ENCODE results near the gene AFF2.

DNA sequence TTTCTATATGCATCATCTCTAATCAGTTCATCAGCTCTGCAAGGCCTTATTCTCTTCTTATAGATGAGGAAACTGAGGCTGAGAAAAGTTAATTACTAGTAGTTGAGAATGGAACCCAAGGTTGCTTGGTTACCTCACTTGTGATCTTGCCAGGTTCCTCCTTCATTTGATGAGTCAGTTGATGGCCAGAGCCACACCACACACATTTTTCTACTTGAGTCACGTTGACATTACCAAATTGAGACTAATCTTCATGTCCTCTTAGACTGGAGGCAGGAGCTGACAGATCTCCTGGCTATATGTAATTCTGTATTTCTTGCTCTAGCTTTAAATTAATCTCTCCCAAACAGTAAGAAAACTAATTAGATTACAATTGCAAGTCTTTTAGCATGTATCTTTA is 428.4 kb downstream of the AFF2 start:
- no peak for TF ChIP-seq EZH2 (optimal IDR thresholded peaks at IDR 0.05; ENCODE audit: low read depth, low read length)
- TF ChIP-seq, protein P1, sequence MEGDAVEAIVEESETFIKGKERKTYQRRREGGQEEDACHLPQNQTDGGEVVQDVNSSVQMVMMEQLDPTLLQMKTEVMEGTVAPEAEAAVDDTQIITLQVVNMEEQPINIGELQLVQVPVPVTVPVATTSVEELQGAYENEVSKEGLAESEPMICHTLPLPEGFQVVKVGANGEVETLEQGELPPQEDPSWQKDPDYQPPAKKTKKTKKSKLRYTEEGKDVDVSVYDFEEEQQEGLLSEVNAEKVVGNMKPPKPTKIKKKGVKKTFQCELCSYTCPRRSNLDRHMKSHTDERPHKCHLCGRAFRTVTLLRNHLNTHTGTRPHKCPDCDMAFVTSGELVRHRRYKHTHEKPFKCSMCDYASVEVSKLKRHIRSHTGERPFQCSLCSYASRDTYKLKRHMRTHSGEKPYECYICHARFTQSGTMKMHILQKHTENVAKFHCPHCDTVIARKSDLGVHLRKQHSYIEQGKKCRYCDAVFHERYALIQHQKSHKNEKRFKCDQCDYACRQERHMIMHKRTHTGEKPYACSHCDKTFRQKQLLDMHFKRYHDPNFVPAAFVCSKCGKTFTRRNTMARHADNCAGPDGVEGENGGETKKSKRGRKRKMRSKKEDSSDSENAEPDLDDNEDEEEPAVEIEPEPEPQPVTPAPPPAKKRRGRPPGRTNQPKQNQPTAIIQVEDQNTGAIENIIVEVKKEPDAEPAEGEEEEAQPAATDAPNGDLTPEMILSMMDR (IDR thresholded peaks at IDR 0.05; ENCODE audit: low read length) = no peak
